CD4-positive, alpha-beta T cell treated with Interferon gamma for 1 hour (primary cell): ENCODE results near the gene IDH2.

Source experiments
- DNase-seq: peaks from one replicate; pipeline ENCODE4 v3.0.0-alpha.2; 2020

Gene IDH2

DNA sequence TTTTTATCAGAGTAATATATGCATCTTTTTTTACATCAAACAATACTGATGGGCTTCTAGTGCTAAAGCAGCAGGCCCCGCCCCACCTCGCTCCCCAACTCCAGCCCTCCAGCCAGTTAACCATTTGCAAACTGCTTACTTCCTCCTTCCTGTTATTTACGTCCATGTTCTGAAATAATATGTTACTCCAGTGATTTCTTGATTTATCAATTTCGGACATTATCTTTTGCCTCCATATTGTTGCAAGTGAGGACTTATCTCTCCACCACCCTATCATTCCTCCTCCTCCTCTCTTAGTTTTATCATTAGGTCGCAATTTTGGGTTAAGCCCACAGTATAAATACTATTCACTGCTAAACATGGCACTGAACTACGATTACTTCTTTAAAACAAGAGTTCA lies 61.6 kb downstream of the IDH2 start:
- no peak for DNase-seq

DNA sequence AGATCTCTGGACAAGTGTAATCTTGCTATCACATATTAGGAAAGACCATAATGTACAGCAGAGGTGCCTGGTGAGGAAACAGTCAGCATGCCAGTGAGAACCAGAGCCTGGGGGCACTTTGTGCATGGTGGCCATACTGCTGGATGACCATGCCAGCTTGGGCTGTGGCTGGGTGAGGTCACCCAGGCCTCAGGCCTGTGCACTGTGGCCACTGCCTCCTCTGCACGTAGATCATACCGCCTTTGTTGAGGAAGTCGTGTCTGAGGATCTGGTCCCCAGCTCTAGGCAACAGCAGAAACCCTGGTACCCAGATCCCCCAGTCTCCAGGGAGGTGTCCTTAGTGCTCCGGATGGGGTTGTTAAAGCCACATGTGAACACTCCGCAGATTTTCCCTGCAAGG lies 62.3 kb downstream of the IDH2 start:
- DNase-seq = no peak

- DNase-seq = no peak
Measured at GRCh38 chr15:90038632-90039095, 63.6 kb downstream of the IDH2 start.

DNA sequence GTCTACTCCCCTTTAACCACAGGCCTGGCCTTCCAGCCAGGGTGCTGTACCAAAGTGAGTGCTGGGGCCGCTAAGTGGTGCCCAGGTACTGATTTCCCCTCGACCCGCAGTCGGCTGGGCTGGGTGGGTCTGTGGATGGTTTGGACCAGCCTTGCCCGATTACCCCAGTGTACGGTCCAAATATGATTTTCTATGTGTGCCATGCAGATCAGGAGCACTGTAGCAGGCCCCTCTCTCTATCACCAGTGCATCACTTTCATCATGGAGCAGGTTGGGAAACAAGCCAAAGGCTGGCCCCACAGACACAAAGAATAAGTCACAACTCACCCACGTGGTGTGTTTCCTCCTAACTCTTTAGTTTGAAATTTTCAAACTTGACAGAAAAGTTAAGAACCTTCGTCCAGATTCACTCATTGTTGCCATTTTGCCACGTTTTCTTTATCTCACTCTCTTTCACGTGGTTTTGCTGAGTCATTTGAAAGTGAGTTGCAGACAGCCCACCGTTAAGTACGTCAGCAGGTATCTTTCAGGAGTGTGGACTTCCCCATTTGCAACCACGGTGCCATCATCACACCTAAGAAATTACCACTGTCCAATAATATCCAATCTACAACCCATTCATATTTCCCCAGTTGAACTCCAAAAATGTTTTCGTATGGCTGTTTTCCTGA lies 64.2 kb downstream of the IDH2 start:
- DNase-seq = peak; percentile 46

DNA sequence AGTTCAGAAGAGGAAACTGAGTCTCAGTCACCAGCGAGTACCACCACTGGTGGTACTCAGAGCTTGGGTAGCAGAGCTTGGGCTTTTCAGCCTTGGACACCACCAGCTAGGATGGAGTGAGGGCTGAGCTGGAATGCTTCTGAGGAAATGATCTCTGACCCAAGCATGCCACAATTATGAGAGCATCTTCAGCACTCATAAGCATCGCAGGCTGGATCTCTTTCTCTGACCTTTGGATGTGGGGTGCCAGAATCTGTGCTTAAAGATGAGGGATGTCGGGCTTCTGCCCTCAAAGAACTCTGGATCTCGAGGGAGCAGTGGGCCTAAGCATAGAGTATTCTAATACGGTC lies 64.8 kb downstream of the IDH2 start:
- no peak for DNase-seq

DNA sequence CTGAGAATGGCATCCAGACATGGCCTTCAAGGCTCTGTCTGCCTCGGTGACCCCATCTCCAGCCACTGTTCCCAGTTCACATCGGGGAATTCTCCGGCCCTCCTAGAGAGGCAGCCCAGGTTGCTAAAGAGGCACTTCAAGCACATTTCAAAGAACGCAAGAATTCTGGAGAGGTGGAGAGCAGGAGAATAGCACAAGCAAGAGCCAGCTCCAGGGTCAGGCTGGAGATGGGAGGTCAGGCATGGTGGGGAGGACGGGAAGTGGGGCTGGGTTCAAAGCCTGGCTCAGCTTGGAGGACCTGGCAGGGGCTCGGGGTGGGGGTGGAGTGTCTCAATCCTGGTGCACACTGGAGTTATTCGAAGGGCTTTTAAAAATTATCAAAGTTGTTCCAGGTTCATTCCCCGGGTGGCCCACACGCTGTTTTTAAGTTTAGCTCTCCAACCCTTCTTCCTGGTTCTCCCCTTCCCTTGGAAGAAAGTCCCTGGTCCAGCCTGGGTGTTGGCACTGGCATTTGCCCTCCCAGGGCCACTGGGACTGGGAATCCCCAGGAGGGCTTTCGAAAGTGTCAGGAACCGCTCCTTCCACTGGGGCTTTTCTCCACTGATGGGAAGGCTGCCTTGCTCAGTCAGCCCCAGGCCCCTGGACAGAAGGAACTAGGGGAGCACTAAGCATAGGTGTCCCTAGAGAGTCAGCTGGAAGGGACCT lies 65.3 kb downstream of the IDH2 start:
- no peak for DNase-seq

- DNase-seq = no peak
Measured at GRCh38 chr15:90036343-90036742, 65.9 kb downstream of the IDH2 start.

DNA sequence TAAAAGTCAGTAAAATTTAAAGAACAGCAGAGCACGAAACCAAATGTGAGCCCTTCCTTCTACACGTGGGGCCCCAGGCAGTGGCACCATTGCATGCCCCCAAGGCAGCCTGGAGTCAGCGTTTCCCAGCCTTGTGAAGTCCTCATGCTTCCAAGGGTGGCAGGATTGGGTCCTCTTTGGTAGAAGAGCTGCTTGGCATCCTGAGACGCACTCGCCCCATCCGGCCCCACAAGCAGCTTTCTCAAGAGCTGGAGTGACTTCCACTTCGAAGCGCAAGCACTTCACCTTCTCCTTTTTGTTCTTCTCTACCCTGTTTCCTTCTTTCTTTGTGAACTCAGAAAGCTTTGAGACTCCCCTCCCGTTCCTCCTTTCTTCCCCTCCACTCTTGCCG lies 66.4 kb downstream of the IDH2 start:
- no peak for DNase-seq

DNA sequence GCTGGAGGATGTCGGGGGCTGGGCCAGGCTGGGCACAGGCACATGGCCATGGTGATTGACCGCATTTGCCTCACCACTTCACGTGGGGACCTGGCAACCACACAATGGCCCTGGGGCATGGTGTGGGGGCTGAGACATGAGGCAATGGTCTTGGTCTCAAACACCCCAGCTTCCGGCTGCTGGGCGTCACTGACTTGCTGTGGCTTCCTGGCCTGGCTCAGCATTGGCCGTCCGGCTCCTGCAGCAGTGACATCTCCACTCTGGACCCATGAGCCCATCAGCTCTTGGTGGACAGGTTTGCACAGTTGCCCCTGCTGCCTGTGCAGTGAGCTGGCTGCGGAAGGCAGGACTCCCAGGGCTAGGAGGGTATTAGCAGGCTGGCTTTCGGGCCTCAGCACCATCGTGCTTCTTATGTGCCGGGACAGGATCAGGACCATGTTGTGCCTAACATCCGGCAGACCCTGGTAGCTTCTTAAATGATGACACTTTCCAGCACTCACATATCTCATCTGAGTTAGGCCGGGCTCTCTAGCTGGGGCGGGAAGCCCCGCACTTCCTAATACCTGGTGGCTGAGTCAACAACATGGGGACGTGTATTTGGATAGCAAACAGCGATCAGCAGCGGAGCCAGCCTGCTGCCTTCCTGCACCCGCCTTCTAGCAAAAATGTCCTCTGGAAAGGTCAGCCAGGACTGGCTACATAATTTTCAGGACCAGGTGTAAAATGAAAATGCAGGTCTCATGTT lies 67.0 kb downstream of the IDH2 start:
- DNase-seq = peak; percentile 63

GRCh38 chr15:90033448-90033847 lies 68.8 kb downstream of the IDH2 start:
- no peak for DNase-seq
